ENCODE measurements around the gene ARL15. TPM values are rescaled to one million over a fixed set of nuclear protein-coding genes. Genes with fewer than 3 reads are reported as not detected.
A peak's percentile ranks its signal among the peaks of the same experiment; 100 is the strongest.

ARL15 gene
- total RNA-seq, 1 experiment from 2014 or later, result 6.9 TPM

- H3K27ac ChIP-seq (ENCODE audit: low read length), result no peak overlapping the region
- no peaks in the 10 kb centered on the region for H3K36me3 ChIP-seq (ENCODE audit: low read depth, low read length)
- no peaks in the 10 kb centered on the region for H3K4me1 ChIP-seq (ENCODE audit: insufficient read depth, low read length)
- no peaks in the 10 kb centered on the region for H3K9me3 ChIP-seq (ENCODE audit: low read length)
- H3K9ac ChIP-seq (ENCODE audit: low read length), result no peak overlapping the region
- H3K4me3 ChIP-seq (ENCODE audit: low read length), result no peak overlapping the region
- H3K9me2 ChIP-seq (replicated peaks; ENCODE audit: low read length), result no peaks in the 10 kb centered on the region
- ChIA-PET POLR2A (ENCODE audit: unreplicated experiment) (no interaction called here), CTCF (no interaction called here)
- no peaks in the 10 kb centered on the region for H3F3A ChIP-seq (ENCODE audit: low read length, unreplicated experiment)
- no peak overlapping the region for H3K4me2 ChIP-seq (ENCODE audit: low read length)
- no TSS peak for BruUV-seq (replicated peaks)
- DNase-seq (no peak), ATAC-seq (no peak)
- H2AFZ ChIP-seq (ENCODE audit: low read length), result no peak overlapping the region
- intact Hi-C loops (cut with micrococcal nuclease), result no loop called here
- no peak for TF ChIP-seq EZH2 (IDR thresholded peaks at IDR 0.05; ENCODE audit: low read length, unreplicated experiment)
- no peak for TF ChIP-seq EZH2phosphoT487 (IDR thresholded peaks at IDR 0.05; ENCODE audit: borderline replicate concordance, low read length)
- H4K20me1 ChIP-seq (ENCODE audit: low read length), result no peaks in the 10 kb centered on the region
- no peaks in the 10 kb centered on the region for H3K27me3 ChIP-seq (ENCODE audit: low read length)
- no peaks in the 10 kb centered on the region for H3K79me2 ChIP-seq (ENCODE audit: low read length)
These were observed 387.6 kb downstream of the ARL15 start for GRCh38 chr5:53922508-53923498.

DNA sequence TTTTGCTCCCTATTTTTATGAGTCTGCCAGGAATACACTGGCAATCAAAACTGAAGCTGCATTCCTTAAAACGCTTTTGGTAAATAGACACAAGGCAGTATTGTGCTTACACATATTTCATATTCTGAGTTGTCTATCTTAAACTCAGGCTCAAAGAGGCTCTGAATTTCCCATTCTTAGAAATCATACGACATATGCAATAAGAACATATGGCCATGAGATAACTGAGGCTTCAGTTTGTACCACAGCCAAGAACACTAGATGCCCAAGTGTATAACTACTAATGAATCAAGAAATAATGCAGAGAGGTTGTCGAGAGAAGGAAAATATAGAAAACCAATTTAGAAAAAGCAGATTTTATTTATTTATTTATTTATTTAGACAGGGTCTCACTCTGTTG is 392.5 kb downstream of the ARL15 start:
- DNase-seq (no peak), ATAC-seq (no peak)
- Histone ChIP-seq H3K4me2 (ENCODE audit: low read length) (no peak overlapping the region), H4K20me1 (ENCODE audit: low read length) (no peaks in the 10 kb centered on the region), H3K79me2 (ENCODE audit: low read length) (no peaks in the 10 kb centered on the region), H3K4me3 (ENCODE audit: low read length) (no peak overlapping the region), H3K27me3 (ENCODE audit: low read length) (no peaks in the 10 kb centered on the region), H3K4me1 (ENCODE audit: insufficient read depth, low read length) (no peaks in the 10 kb centered on the region), H2AFZ (ENCODE audit: low read length) (no peak overlapping the region), H3K9ac (ENCODE audit: low read length) (no peak overlapping the region), H3F3A (ENCODE audit: low read length, unreplicated experiment) (no peaks in the 10 kb centered on the region), H3K27ac (ENCODE audit: low read length) (no peak overlapping the region), H3K9me3 (ENCODE audit: low read length) (no peaks in the 10 kb centered on the region), H3K36me3 (ENCODE audit: low read depth, low read length) (no peaks in the 10 kb centered on the region), H3K9me2 (replicated peaks; ENCODE audit: low read length) (no peaks in the 10 kb centered on the region)
- POLR2A ChIA-PET (ENCODE audit: unreplicated experiment), result no interaction called here
- CTCF ChIA-PET, result no interaction called here
- BruUV-seq (replicated peaks), result no TSS peak
- TF ChIP-seq EZH2phosphoT487 (IDR thresholded peaks at IDR 0.05; ENCODE audit: borderline replicate concordance, low read length) (no peak), EZH2 (IDR thresholded peaks at IDR 0.05; ENCODE audit: low read length, unreplicated experiment) (no peak)
- TF ChIP-seq, protein P1, sequence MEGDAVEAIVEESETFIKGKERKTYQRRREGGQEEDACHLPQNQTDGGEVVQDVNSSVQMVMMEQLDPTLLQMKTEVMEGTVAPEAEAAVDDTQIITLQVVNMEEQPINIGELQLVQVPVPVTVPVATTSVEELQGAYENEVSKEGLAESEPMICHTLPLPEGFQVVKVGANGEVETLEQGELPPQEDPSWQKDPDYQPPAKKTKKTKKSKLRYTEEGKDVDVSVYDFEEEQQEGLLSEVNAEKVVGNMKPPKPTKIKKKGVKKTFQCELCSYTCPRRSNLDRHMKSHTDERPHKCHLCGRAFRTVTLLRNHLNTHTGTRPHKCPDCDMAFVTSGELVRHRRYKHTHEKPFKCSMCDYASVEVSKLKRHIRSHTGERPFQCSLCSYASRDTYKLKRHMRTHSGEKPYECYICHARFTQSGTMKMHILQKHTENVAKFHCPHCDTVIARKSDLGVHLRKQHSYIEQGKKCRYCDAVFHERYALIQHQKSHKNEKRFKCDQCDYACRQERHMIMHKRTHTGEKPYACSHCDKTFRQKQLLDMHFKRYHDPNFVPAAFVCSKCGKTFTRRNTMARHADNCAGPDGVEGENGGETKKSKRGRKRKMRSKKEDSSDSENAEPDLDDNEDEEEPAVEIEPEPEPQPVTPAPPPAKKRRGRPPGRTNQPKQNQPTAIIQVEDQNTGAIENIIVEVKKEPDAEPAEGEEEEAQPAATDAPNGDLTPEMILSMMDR (conservative IDR thresholded peaks at IDR 0.05; ENCODE audit: low read depth, low read length), result no peak
- intact Hi-C loops (cut with micrococcal nuclease), result no loop called here

DNA sequence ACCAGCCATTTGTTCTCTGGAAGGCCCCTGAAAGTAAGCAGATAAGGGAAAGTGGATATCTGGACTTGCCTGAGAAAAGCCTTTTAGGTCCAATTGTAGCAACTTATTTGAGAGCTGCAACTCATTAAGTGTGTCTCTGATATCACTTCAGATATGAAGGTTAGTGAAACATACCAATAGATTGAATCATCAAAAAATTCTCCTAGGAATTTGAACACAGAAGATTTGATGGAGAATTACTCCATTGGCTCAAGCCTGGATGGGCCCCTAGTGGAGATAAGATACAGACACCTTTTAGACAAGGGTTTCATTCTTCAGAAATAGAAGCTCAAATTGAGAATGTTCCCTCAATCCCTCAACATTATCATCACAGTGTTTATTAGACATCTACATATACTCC is 393.3 kb downstream of the ARL15 start:
- Histone ChIP-seq H3F3A (ENCODE audit: low read length, unreplicated experiment) (no peaks in the 10 kb centered on the region), H4K20me1 (ENCODE audit: low read length) (no peaks in the 10 kb centered on the region), H3K9ac (ENCODE audit: low read length) (no peak overlapping the region), H3K9me3 (ENCODE audit: low read length) (no peaks in the 10 kb centered on the region), H3K4me2 (ENCODE audit: low read length) (no peak overlapping the region), H3K9me2 (replicated peaks; ENCODE audit: low read length) (no peaks in the 10 kb centered on the region), H3K36me3 (ENCODE audit: low read depth, low read length) (no peaks in the 10 kb centered on the region), H3K4me1 (ENCODE audit: insufficient read depth, low read length) (no peaks in the 10 kb centered on the region), H2AFZ (ENCODE audit: low read length) (no peak overlapping the region), H3K4me3 (ENCODE audit: low read length) (no peak overlapping the region), H3K27ac (ENCODE audit: low read length) (no peak overlapping the region), H3K79me2 (ENCODE audit: low read length) (no peaks in the 10 kb centered on the region), H3K27me3 (ENCODE audit: low read length) (no peaks in the 10 kb centered on the region)
- ChIA-PET CTCF (no interaction called here), POLR2A (ENCODE audit: unreplicated experiment) (no interaction called here)
- intact Hi-C loops (cut with micrococcal nuclease), result no loop called here
- ATAC-seq (peak; percentile 38; the same call in 1 of the 2 replicates), DNase-seq (peak; percentile 25)
- BruUV-seq (replicated peaks), result no TSS peak
- TF ChIP-seq, protein P1 (conservative IDR thresholded peaks at IDR 0.05; ENCODE audit: low read depth, low read length), result peak; percentile 44
- TF ChIP-seq EZH2phosphoT487 (IDR thresholded peaks at IDR 0.05; ENCODE audit: borderline replicate concordance, low read length), result no peak

Data from PC-3 (cell line).